ENCODE measurements around the gene ASPM.
A peak's percentile ranks its signal among the peaks of the same experiment; 100 is the strongest.

The ASPM gene, protein sequence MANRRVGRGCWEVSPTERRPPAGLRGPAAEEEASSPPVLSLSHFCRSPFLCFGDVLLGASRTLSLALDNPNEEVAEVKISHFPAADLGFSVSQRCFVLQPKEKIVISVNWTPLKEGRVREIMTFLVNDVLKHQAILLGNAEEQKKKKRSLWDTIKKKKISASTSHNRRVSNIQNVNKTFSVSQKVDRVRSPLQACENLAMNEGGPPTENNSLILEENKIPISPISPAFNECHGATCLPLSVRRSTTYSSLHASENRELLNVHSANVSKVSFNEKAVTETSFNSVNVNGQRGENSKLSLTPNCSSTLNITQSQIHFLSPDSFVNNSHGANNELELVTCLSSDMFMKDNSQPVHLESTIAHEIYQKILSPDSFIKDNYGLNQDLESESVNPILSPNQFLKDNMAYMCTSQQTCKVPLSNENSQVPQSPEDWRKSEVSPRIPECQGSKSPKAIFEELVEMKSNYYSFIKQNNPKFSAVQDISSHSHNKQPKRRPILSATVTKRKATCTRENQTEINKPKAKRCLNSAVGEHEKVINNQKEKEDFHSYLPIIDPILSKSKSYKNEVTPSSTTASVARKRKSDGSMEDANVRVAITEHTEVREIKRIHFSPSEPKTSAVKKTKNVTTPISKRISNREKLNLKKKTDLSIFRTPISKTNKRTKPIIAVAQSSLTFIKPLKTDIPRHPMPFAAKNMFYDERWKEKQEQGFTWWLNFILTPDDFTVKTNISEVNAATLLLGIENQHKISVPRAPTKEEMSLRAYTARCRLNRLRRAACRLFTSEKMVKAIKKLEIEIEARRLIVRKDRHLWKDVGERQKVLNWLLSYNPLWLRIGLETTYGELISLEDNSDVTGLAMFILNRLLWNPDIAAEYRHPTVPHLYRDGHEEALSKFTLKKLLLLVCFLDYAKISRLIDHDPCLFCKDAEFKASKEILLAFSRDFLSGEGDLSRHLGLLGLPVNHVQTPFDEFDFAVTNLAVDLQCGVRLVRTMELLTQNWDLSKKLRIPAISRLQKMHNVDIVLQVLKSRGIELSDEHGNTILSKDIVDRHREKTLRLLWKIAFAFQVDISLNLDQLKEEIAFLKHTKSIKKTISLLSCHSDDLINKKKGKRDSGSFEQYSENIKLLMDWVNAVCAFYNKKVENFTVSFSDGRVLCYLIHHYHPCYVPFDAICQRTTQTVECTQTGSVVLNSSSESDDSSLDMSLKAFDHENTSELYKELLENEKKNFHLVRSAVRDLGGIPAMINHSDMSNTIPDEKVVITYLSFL (N-terminal part only)

DNA sequence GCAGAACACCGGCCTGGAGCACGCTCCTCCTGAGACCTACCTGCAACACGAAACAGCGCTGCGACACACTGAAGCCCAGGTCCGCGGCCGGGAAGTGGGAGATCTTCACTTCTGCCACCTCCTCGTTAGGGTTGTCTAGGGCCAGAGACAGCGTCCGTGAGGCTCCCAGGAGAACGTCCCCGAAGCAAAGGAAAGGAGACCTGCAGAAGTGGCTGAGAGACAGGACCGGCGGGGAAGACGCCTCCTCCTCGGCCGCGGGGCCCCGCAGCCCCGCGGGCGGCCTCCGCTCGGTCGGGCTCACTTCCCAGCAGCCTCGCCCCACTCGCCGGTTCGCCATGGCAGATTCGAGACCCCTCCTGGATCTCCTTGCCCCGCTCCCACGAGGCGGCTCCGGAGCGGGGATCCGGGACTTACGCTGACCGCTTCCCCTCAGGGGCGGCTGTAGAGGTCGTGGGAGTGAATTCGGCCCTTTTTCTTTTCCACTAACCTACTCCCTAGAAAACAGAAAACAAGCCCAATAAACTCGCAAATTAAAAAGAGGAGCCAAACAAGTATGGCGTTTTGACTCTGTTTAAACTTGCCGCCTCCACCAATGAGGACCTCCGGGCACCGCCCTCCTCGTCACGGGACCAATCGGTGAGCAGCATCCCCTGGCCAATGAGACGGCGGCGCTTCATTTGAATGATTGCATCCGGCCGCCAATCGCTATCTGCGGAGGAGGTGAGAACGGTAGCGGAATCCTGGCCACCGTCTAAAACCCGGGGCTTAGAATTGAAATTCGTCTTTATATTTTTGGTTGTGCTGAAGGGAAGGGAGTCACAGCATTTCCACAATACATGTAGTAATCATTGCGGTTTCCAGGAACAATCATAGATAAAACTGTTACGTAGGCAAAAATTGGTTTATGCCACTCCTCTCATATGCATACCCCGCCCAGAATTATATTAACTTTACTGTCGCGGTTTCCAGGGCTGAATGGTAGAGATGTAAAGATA is at the start of gene ASPM:
Gene ASPM (minus strand): TSS at position 569 of the 995 bp plus-strand sequence. CDS start 232 bp downstream, at position 337.
- peak; percentile 97 for DNase-seq

DNA sequence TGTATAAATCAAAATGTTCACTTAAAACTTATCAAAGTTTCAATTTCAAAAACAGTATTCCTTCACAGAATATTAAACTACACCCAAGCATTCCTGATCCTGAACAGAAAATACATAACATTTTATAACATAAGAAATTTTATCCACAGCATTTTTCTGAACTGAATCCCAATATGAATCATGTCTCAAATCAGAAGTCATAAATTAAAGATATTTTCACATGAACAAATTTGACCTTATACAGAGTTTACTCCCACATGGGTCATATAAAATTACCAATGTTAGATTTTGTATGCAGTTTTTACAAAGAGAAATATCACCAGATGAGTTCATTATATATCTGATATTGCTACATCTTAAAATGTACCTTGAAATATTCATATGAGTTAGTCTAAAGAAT is 48.6 kb upstream of the ASPM start:
- DNase-seq: no peak

DNA sequence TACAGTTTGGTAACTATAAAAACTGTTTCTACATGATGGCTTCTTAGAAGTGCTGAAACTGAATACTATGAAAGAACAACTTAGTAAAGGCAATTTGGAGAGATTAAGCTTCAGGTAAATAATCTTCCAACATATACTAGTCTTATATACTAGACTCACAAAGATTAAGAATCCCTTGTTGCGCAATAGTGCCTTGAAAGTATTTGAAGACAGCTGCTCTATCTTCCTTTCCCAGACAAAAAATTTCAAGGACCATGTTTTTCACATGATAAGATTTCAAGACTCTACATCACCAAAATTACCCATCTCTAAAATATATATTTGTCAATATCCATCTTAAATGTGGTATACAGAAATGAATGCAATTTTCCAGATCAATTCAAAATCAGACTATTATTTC is 37.7 kb upstream of the ASPM start:
- DNase-seq: no peak

DNA sequence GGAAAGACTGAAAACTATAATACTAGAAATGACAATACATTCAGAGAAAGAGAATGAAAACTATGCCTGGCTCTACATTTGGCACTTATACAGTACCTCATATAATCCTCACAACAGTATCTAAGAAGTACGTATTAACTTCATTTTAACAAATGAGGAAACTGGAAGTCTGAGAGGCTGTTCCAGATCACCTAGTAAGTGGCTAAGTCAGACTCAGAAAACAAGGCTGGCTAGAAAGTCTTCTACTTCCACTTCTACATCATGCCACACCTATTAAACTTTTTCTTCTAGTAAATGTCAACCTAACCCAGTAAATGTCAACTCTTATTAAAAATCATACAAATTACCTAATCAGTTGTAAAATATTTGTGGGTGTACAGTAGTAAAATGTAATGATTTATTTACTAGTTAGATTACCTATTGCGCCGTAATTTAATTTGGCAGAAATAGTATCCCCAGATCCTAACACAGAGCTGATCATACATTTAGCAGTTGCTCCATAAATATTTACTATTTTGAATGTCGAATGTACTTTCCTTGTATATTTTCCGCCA is 36.8 kb upstream of the ASPM start:
- no peak for DNase-seq

DNA sequence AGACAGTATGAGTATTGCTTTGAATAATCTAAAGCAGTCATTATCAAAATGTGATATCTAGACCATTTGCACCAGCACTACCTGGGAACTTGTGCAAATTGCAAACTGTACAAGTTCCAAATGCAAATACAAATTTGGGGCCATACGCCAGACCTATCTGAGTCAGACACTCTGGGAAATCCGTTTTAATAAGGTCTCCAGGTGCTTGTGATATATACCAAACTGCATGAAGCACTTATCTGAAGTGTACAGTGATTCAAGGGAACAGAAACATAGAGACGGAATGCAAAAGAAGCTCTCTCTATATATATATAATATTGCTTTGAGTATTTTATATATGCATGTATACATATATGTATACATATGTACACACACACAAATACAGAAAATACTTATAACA is 36.2 kb upstream of the ASPM start:
- DNase-seq: no peak

DNA sequence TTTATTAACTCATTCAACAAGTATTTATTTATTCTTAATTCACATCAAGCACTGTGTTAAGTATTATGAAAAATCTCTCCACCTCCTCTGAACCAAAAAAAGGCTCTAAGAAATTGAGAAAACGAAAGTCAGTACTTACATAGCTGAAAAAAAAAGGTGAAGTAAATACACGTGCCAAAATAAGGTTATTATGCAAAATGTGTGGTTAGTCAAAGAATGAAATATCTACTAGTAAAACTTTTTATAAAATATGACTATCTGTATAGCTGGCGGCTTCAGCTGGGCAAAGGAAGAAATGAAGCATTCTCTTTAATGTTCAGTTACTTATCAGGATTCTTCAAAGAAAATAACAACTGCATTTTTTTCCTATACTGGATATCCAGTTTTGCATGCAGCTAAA is 35.5 kb upstream of the ASPM start:
- DNase-seq: no peak

DNA sequence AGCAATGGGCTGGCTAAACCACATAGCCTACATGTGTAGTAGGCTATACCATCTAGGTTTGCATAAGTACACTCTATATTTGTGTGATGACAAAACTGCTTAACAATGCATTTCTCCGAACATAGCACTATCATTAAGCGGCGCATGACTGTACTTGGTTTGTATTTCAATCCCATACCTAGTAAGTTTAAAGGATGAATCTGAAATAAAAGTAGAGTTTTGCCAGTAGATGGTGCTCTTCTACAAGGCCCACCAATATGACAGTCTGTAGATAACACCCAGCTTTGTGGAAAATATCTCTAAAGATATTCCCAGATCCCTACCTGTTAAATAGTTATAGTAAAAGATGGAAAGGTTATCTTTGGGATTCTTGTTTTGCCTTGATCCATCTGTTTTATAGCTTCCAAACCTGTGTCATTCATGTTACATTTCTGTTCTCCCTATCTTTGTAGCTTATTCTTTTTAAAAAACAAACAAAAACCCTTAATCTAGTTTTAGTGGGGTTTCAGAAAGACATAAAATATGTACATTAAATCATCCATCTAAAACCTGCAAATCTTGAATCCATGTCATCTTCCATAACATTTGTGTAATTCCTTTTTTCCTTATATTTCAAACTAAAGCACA is 33.9 kb upstream of the ASPM start:
- no peak for DNase-seq

DNA sequence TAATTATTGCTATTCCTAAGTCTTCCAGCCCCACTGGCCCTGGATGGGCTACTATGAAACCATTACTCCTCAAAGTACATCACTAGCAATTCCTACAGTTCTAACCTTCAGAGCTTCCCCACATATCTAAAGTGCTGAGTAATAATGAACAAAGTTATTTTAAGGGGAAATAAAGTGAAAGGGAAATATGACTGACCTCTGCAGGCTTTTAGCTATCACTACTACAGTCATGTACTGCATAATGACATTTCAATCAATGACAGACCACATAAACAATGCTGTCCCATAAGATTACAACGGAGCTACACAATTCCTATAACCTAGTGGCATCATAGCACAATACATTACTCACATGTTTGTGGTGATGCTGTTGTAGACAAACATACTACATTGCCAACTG is 32.5 kb upstream of the ASPM start:
- no peak for DNase-seq

DNA sequence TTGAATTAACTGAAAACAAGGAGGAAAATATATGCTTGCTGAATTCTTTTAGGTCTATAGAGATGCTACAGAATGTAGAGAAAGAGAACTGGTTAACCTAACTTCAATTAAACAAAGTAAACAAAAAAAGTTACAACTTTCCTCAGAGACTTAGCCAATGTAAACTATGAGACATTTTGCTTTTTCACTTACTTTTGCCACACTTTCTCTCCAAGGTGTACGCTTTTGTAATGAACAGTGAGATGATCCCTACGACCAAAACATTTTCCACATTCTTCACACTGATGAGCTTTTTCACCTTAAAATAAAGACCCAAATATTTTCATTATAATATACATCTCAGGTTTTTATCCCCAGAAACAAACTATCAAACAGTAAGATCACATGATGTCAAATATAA is 28.3 kb upstream of the ASPM start:
- no peak for DNase-seq

DNA sequence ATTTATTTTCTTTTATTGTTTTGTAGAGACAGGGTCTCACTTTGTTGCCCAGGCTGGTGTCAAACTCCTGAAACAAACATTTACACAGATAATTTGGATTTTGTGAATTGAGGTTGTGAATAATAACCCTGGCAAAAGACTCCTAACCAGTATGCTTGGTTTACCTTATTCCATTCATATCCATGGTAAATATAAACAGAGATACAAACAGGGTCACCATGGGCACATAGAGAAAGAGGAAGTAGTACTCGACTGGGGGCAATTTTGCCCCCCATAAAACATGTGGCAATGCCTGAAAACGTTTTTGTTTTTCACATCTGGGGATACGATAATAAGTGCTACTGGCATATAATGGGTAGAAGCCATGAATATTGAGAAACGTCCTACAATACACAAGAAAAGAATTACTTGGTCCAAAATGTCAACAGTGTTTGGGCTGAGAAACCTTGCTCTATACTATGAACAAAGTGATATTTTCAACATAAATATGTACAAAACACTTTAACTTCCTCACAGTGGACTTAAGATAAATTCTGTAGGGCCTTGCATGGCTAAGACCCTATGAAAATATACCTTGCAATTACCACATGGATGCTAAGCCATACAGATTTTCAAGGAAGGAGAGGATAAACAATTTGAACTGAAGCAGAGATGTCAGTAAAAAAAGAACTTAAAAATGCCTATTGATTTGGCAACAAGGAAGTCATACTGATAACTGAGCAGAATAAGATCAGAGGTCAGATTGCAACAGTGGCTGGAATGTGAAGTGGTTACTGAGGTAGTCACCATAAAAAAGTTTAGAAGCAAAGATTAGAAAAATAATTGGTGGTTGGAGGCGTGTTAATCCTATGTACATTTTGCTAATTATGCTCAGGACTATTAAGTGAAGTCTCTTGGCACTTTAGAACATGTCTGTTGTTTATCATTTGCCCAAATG is 27.4 kb upstream of the ASPM start:
- no peak for DNase-seq

DNA sequence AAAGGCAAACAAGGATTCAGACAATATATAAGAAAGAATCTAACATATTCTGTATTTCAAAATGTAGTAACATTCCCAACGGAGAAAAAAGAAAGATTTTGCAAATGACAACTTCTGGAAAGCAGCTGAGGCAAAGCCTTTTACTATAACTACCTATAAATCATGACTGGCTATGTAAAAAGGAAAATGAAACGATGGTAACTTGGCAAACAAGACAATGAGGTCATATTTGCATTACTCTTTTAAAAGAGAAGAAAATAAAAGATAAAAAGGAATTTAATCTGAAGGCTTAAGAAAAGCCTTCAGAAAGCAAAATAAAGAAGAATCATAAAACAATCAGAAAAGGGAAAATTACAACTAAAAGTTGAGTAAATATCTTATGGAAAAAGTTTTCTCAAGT is 25.1 kb upstream of the ASPM start:
- DNase-seq: no peak

DNA sequence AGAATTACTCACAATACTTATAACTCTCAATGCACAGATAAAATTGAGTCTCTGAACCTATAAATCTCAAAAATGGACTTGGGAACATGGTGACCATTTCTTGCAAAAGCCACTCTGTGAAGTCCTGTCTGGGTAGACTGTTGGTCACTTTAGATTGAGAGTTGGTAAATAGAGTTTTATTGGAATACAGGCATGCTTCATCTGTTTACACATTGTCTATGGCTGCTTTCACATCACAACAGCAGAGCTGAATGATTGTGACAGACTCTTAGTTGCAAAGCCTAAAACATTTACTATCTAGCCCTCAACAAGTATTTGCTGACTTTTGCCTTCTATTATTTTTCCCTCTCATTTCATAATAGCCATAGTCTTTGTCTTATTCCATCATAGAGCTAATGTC is 24.1 kb upstream of the ASPM start:
- no peak for DNase-seq

DNA sequence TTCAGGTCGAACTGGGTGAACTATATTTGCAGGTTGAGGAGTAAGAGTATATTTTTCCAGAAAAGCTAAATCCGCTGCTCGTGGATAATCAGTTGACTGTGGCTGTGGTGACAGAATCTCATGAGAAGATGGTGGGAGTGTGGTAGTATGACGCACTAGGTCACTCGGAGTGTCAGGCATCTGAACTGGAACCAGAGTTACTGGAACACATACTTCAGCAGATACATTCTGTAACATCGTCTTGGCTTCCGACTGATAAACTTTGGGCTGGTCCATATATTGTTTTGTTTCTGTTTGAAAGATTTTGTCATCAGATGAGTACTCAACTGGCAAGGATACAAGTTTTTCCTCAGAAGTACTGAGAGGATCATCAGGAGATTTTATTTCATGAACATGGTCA is 13.0 kb upstream of the ASPM start:
- no peak for DNase-seq

DNA sequence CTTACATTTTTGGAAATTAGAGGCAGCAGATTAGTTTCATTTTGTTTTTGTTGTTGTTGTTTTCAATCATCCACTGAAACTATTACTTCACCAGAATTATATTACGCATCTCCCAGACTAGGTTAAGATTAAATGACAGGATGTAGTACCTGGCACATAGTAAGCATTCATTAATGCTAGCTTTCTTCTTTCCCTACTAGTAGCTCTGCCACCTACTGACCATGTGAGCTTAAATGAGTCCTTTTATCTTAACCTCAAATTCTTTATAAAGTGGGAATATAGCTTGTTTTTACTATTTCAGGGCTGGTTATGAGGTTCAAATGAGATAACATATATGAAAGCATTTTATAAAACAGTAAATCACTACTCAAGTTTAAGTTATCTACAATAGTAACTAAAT is 10.2 kb upstream of the ASPM start:
- no peak for DNase-seq

DNA sequence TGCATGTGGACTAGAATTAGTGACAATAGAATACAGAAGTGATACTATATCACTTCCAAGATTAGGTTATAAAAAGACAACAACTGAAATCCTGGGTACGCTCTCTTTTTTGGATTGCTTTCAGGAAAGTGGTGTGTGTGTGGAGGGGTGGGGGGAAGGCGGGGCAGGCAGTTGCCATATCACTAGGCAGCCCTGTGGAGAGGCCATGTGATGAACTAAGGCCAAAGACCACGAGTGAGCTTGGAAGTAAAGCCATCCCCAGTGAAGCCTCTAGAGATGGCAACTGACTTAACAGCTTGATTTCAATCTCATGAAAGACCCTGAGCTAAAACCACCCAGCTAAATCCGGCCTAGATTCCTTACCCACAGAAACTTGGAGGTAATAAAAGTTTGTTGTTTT is 6.2 kb upstream of the ASPM start:
- DNase-seq: no peak

DNA sequence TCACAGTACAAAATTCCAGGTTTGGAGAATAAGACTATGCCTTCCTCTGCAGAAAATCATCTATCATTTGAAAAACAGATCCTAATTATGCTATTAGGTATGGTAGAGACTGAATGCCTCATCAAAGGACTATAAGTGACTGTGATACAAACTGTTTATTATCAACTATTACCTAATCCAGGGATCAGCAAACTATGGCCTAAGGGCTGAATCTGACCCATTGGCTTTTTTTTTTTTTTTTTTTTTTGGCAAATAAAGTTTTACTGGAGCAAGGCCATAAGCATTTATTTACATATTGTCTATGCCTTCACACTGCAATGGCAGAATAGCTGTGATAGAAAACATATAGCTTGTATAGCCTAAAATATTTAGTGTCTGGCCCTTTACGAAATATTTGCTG is 4.7 kb upstream of the ASPM start:
- DNase-seq: no peak

DNA sequence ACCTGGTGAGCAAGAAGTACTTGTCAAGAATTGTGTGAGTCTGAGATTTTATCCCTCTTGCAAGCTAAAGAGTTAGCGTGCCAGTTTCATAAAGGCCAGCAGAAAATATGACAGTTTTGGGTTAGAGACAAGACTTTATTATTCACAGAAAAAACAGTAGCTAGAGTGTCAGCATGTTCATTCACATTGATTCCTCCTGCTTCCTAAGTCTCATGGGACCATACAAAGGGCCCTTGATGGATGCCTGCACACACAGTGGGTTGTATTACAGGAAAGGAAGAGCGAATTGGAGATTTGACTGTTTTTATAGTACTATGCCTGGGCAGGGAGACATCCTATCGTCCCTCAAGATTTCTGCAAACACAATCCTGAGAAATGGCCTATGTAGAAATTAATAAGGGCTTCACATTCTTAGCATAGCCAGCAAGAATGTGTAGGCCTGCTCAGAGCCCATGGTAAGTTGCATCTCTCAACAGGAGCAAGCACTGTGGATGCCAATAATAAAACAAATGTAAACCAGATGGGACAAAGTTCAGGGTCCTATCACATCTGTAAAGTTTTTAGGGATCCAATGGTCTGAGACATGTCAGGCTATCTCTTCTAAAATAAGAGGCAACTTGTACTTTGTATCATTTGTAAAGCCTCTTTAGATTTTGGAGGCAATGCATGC is 4.0 kb upstream of the ASPM start:
- no peak for DNase-seq

DNA sequence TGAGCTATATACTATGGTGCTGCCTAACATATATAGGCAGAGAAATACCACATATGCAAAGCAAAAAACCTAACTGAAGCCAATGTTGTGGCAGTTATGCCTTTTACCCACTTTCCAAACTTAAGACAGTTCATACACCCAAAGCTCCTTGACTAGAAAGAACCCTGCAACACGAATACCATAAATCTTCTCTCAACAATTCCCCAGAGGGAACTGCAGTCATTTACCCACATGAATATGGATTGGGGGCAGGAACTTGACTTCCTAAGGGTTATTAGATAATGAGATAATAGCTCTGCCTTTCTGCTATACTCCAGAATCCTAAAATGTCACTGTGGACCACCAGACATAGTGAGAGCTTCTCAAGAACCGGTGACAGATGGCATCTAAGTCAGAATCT is 2.9 kb upstream of the ASPM start:
- DNase-seq: no peak

DNA sequence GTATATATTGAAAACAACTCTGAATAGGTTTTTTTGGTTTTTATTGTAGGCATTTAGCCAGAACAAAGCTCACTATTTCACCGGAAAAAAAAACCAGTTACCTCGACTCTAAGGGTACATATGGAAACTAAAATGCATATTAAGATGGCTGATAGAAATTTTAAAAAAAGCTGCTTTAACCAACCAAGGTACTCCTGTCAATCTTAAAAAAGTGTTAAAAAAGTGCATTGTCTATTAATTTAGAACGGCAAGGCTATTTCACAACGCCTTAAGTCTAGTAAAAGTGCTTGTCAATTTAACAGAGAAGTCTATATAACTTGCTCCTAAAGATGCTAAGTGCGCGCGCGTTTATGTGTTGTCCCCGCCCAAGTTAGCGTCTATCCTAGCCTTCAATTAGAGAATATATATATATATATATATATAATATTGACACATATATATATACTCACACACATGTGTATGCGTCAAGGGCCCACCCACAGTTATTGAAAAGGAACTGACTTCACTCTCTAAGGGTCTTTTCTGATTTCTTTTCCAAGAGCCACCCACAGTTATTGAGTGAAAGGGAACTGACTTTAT is 934 bp downstream of the ASPM start:
- DNase-seq: no peak
